K562 (cell line): ENCODE results near the gene CPA2. TPM values are rescaled to one million over a fixed set of nuclear protein-coding genes. Genes with fewer than 3 reads are reported as not detected.

ENCODE experiments used
- DPF2 ChIP-seq: fragments of 450-650 bp; IDR thresholded peaks from 2 replicates; pipeline ENCODE4 v1.6.1; 2016
- EGR1 ChIP-seq: fragments of 450-650 bp; conservative IDR thresholded peaks from 2 replicates; pipeline ENCODE4 v1.6.1; 2017; ENCODE audit warnings: mild to moderate bottlenecking
- HINFP ChIP-seq: fragments of 450-650 bp; conservative IDR thresholded peaks from 2 replicates; pipeline ENCODE4 v1.6.1; 2016; ENCODE audit warnings: missing genetic modification characterization, low read depth, mild to moderate bottlenecking, control low read depth, missing compliant biosample characterization
- NRF1 ChIP-seq, 2 experiments: fragments of 450-650 bp; IDR thresholded peaks in 1 of 2; conservative IDR thresholded peaks in 1 of 2; 2 replicates each; pipeline ENCODE4 v1.6.1; 2014; ENCODE audit warnings: mild to moderate bottlenecking in 2 of 2
- RERE ChIP-seq: sonication (generic); formaldehyde crosslinking; IDR thresholded peaks from 2 replicates; pipeline ENCODE4 v1.8.0; 2023; ENCODE audit warnings: missing genetic modification reagents, mild to moderate bottlenecking, borderline replicate concordance
- polyA plus RNA-seq, 8 experiments: library from polyadenylated mRNA; depleted of rRNA in 4 of 8; stranded (reverse) in 5 of 8; unstranded in 3 of 8; fragments of >200 nt; fragmentation: Nextera tagmentation in 2 of 8; fragmentation: Illumina TruSeq in 1 of 8; extraction: Ambion mirVana in 2 of 8; extraction: Trizol in 1 of 8; gene quantifications; 2 replicates each; pipeline versions ENCODE4 v1.2.1 to v1.2.3, GENCODE V29; 2011 to 2014; ENCODE audit warnings: inconsistent platforms in 1 of 8, missing spikeins in 1 of 8
- total RNA-seq, 7 experiments: library from RNA; depleted of rRNA in 6 of 7; stranded (reverse); fragments of >200 nt in 6 of 7; fragmentation: Illumina TruSeq in 2 of 7; extraction: Trizol in 2 of 7; gene quantifications; 2 replicates each; pipeline versions ENCODE4 v1.2.1 to v1.2.3, GENCODE V29; 2011 to 2021; ENCODE audit warnings: low replicate concordance in 1 of 7

Gene CPA2
- total and polyA plus RNA-seq, 9 of the 15 experiments (the other 6 are each of a cell fraction or from before 2014, with no cell fraction given): 0.04 to 0.84 (median 0.09) TPM; not detected in 4

- TF ChIP-seq RERE (CRISPR knock-in tag) (no peak), NRF1 (conservative IDR thresholded peaks at IDR 0.05 in 1 of 2, IDR thresholded peaks at IDR 0.05 in 1 of 2) (no peak), HINFP (tag) (no peak), EGR1 (no peak), DPF2 (no peak)
Observed at GRCh38 chr7:130278860-130279259, 12.2 kb downstream of the CPA2 start (continued).
